ENCODE data around the gene SCT. TPM values are rescaled to one million over a fixed set of nuclear protein-coding genes. Genes with fewer than 3 reads are reported as not detected.

SCT gene
- polyA plus RNA-seq, 2 donors = not detected

DNA sequence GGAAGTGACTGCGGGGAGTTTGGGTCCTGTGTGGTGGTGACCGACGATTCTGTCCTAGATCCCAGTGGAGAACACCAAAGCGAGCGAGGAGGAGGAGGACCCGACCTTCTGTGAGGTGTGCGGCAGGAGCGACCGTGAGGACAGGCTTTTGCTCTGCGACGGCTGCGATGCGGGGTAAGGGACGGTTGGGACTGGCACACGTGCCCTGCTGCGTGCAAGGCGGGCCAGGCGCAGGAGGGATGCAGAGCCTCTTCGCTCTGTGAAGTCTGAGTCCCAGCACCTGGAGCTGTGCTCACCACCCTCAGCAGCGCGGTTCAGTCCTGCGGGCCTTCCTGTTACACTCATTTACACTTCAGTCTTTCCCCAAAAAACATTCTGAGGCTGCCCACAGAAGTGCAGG is 34.5 kb downstream of the SCT start:
- Histone ChIP-seq H3K36me3 (ENCODE audit: control insufficient read depth in 2 of 2, insufficient read depth in 2 of 2, low read length in 1 of 2) (peaks cover 23 to 64% of the 10 kb centered on the region in 2 donors), H3K27me3 (ENCODE audit: control insufficient read depth in 1 of 2, insufficient read depth in 2 of 2, low read length in 2 of 2) (no peaks in the 10 kb centered on the region), H3K27ac (ENCODE audit: low read depth in 2 of 2, low read length in 1 of 2) (no peak overlapping the region), H3K4me1 (ENCODE audit: control insufficient read depth in 2 of 2, insufficient read depth in 2 of 2, low read length in 1 of 2) (no peaks in the 10 kb centered on the region), H3K9me3 (ENCODE audit: control insufficient read depth in 2 of 2, insufficient read depth in 1 of 2, low read depth in 1 of 2, low read length in 1 of 2) (no peaks in the 10 kb centered on the region), H3K4me3 (ENCODE audit: low read depth in 1 of 2, low read length in 2 of 2) (no peak overlapping the region)
- 96% methylated on average over 22 of the region's 22 CpGs for WGBS, 2 donors

DNA sequence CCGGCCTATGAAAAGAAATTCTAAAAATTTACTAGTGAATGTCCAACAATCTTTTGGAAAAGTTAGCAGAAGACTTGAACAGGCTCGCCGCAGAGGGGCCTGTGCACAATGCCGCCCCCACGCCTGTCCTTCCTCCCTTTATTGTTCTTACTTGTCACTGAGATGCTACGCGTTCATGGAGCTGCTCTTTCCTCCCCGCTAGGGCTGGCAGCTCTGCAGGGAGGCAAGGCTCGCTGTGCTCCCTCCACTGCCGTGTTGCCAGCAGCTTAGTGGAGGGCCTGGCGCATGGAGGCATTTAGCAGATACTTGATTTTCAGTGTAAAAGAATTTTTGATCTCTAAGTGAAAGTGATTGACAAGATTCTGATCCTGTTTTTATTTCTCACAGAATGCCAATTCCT is 36.0 kb downstream of the SCT start:
- 83 to 88% methylated on average over 11 of the region's 11 CpGs for WGBS, 2 donors
- Histone ChIP-seq H3K27ac (ENCODE audit: low read depth in 2 of 2, low read length in 1 of 2) (no peak overlapping the region), H3K9me3 (ENCODE audit: control insufficient read depth in 2 of 2, insufficient read depth in 1 of 2, low read depth in 1 of 2, low read length in 1 of 2) (no peaks in the 10 kb centered on the region), H3K4me1 (ENCODE audit: control insufficient read depth in 2 of 2, insufficient read depth in 2 of 2, low read length in 1 of 2) (no peaks in the 10 kb centered on the region), H3K36me3 (ENCODE audit: control insufficient read depth in 2 of 2, insufficient read depth in 2 of 2, low read length in 1 of 2) (peaks cover 27 to 65% of the 10 kb centered on the region in 2 donors), H3K27me3 (ENCODE audit: control insufficient read depth in 1 of 2, insufficient read depth in 2 of 2, low read length in 2 of 2) (no peaks in the 10 kb centered on the region), H3K4me3 (ENCODE audit: low read depth in 1 of 2, low read length in 2 of 2) (no peak overlapping the region)

GRCh38 chr11:589798-590197 is 37.2 kb downstream of the SCT start:
- peaks cover 27 to 59% of the 10 kb centered on the region in 2 donors for H3K36me3 ChIP-seq (ENCODE audit: control insufficient read depth in 2 of 2, insufficient read depth in 2 of 2, low read length in 1 of 2)
- whole genome bisulfite sequencing, 2 donors = 95 to 96% methylated on average over 26 of the region's 26 CpGs
- no peak overlapping the region for H3K27ac ChIP-seq (ENCODE audit: low read depth in 2 of 2, low read length in 1 of 2)
- no peaks in the 10 kb centered on the region for H3K27me3 ChIP-seq (ENCODE audit: control insufficient read depth in 1 of 2, insufficient read depth in 2 of 2, low read length in 2 of 2)
- no peaks in the 10 kb centered on the region for H3K9me3 ChIP-seq (ENCODE audit: control insufficient read depth in 2 of 2, insufficient read depth in 1 of 2, low read depth in 1 of 2, low read length in 1 of 2)
- no peak overlapping the region for H3K4me3 ChIP-seq (ENCODE audit: low read depth in 1 of 2, low read length in 2 of 2)
- H3K4me1 ChIP-seq (ENCODE audit: control insufficient read depth in 2 of 2, insufficient read depth in 2 of 2, low read length in 1 of 2) = no peaks in the 10 kb centered on the region

GRCh38 chr11:587978-588380 is 39.0 kb downstream of the SCT start:
- Histone ChIP-seq H3K4me1 (ENCODE audit: control insufficient read depth in 2 of 2, insufficient read depth in 2 of 2, low read length in 1 of 2) (peaks cover 0 to 2% of the 10 kb centered on the region in 2 donors), H3K4me3 (ENCODE audit: low read depth in 1 of 2, low read length in 2 of 2) (no peak overlapping the region), H3K27me3 (ENCODE audit: control insufficient read depth in 1 of 2, insufficient read depth in 2 of 2, low read length in 2 of 2) (no peaks in the 10 kb centered on the region), H3K9me3 (ENCODE audit: control insufficient read depth in 2 of 2, insufficient read depth in 1 of 2, low read depth in 1 of 2, low read length in 1 of 2) (no peaks in the 10 kb centered on the region), H3K36me3 (ENCODE audit: control insufficient read depth in 2 of 2, insufficient read depth in 2 of 2, low read length in 1 of 2) (peaks cover 19 to 54% of the 10 kb centered on the region in 2 donors), H3K27ac (ENCODE audit: low read depth in 2 of 2, low read length in 1 of 2) (peak overlapping the region; percentile 27 to 61)
- 60 to 70% methylated on average over 6 of the region's 6 CpGs for WGBS, 2 donors

- Histone ChIP-seq H3K4me3 (ENCODE audit: low read depth in 1 of 2, low read length in 2 of 2) (no peak overlapping the region), H3K36me3 (ENCODE audit: control insufficient read depth in 2 of 2, insufficient read depth in 2 of 2, low read length in 1 of 2) (peaks cover 14 to 49% of the 10 kb centered on the region in 2 donors), H3K27ac (ENCODE audit: low read depth in 2 of 2, low read length in 1 of 2) (peak overlapping the region; percentile 3 to 33), H3K4me1 (ENCODE audit: control insufficient read depth in 2 of 2, insufficient read depth in 2 of 2, low read length in 1 of 2) (peaks cover 0 to 2% of the 10 kb centered on the region in 2 donors), H3K27me3 (ENCODE audit: control insufficient read depth in 1 of 2, insufficient read depth in 2 of 2, low read length in 2 of 2) (no peaks in the 10 kb centered on the region), H3K9me3 (ENCODE audit: control insufficient read depth in 2 of 2, insufficient read depth in 1 of 2, low read depth in 1 of 2, low read length in 1 of 2) (no peaks in the 10 kb centered on the region)
- 77 to 83% methylated on average over 8 of the region's 8 CpGs for WGBS, 2 donors
These were observed 39.4 kb downstream of the SCT start for GRCh38 chr11:587546-587945.

DNA sequence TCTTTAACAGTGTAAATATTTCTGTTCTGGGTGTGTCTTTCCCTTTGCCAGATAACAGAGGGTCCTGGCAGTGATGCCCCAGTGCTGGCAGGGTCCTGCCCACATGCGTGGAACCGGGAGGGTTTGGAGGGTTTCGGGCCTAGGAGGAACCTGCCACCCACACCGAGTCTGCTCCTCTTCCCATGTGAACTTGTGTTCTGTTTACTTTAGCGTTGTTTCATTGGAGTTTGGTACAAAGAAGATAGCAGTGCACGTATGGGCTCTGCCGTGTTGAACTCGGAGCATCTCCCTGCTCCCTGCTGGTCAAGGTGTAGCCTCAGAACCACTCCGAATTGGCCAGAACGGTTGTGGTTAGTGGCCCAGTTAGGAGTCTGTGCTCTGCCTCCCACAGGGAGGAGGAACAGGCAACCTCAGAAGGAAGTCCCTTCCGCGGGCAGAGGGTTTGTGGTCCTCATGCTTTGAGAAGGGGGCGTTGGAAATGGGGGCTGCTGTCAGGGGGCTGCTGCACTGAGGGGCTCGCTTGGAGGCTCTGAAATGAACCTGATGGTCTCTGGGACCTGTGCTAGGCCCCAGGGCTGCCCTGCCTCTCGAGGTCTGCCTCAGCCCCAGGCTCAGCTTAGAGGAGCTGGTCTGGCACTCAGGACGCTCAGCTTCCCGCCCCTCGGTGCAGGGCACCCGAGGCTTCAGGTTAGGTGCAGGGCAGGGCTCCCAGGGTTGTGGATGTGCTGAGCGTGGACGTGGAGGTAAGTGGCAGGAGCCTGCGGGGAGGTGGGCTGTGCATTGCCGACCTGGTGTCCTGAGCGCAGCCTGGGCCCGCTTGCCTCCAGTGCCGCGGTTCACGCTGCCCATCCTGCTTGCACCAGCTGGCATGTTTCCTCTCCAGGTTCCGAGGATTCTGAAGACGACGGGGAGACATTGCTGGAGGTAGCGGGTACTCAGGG is 40.3 kb downstream of the SCT start:
- peaks cover 14 to 48% of the 10 kb centered on the region in 2 donors for H3K36me3 ChIP-seq (ENCODE audit: control insufficient read depth in 2 of 2, insufficient read depth in 2 of 2, low read length in 1 of 2)
- no peaks in the 10 kb centered on the region for H3K27me3 ChIP-seq (ENCODE audit: control insufficient read depth in 1 of 2, insufficient read depth in 2 of 2, low read length in 2 of 2)
- no peak overlapping the region for H3K4me3 ChIP-seq (ENCODE audit: low read depth in 1 of 2, low read length in 2 of 2)
- 86 to 88% methylated on average over 32 of the region's 32 CpGs for WGBS, 2 donors
- H3K4me1 ChIP-seq (ENCODE audit: control insufficient read depth in 2 of 2, insufficient read depth in 2 of 2, low read length in 1 of 2) = peaks cover 0 to 2% of the 10 kb centered on the region in 2 donors
- H3K27ac ChIP-seq (ENCODE audit: low read depth in 2 of 2, low read length in 1 of 2) = peak overlapping the region in 1 of 2 donors; percentile 33
- H3K9me3 ChIP-seq (ENCODE audit: control insufficient read depth in 2 of 2, insufficient read depth in 1 of 2, low read depth in 1 of 2, low read length in 1 of 2) = no peaks in the 10 kb centered on the region

DNA sequence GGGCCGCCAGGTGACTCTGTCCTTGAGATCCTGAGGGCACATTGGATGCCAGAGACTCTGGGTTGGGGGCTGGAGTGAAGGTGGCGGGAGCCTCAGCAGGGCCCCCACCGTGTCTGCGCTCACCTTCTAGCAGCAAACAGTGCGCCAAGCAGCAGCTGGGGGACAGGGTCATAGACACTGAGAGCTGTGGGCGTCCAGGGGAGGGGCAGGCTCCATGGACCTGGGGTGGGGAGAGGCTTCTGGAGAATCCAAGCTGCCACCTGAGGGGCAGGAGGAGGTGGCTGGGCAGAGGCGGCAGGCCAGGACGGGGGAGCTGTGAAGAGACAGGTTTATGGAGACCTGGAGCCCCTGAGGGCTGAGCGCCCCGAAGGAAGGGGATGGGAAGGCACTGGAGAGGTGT is 42.7 kb downstream of the SCT start:
- WGBS, 2 donors = 97% methylated on average over 10 of the region's 10 CpGs
- peaks cover 14 to 37% of the 10 kb centered on the region in 2 donors for H3K36me3 ChIP-seq (ENCODE audit: control insufficient read depth in 2 of 2, insufficient read depth in 2 of 2, low read length in 1 of 2)
- no peak overlapping the region for H3K27ac ChIP-seq (ENCODE audit: low read depth in 2 of 2, low read length in 1 of 2)
- H3K27me3 ChIP-seq (ENCODE audit: control insufficient read depth in 1 of 2, insufficient read depth in 2 of 2, low read length in 2 of 2) = no peaks in the 10 kb centered on the region
- H3K9me3 ChIP-seq (ENCODE audit: control insufficient read depth in 2 of 2, insufficient read depth in 1 of 2, low read depth in 1 of 2, low read length in 1 of 2) = no peaks in the 10 kb centered on the region
- no peak overlapping the region for H3K4me3 ChIP-seq (ENCODE audit: low read depth in 1 of 2, low read length in 2 of 2)
- H3K4me1 ChIP-seq (ENCODE audit: control insufficient read depth in 2 of 2, insufficient read depth in 2 of 2, low read length in 1 of 2) = peaks cover 2 to 10% of the 10 kb centered on the region in 2 donors

DNA sequence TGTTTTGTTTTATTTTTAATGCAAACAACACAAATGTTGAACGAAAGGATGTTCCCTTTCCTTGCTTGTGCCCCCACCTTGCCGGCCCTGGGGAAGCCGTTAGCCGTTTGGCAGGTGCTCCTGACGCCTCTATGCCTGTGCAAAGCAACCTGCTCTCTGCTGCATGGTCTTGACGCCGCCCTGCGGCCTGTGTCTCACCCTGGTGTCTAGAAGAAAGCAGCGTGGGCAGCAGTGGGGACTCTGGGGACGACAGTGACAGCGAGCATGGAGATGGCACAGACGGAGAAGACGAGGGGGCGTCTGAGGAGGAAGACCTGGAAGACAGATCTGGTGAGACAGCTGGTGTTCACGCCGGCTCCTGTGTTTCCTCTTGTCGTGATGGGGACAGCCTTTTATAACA is 45.2 kb downstream of the SCT start:
- 82 to 84% methylated on average over 17 of the region's 17 CpGs for WGBS, 2 donors
- Histone ChIP-seq H3K4me3 (ENCODE audit: low read depth in 1 of 2, low read length in 2 of 2) (no peak overlapping the region), H3K9me3 (ENCODE audit: control insufficient read depth in 2 of 2, insufficient read depth in 1 of 2, low read depth in 1 of 2, low read length in 1 of 2) (no peaks in the 10 kb centered on the region), H3K36me3 (ENCODE audit: control insufficient read depth in 2 of 2, insufficient read depth in 2 of 2, low read length in 1 of 2) (peaks cover 4 to 25% of the 10 kb centered on the region in 2 donors), H3K27me3 (ENCODE audit: control insufficient read depth in 1 of 2, insufficient read depth in 2 of 2, low read length in 2 of 2) (no peaks in the 10 kb centered on the region), H3K27ac (ENCODE audit: low read depth in 2 of 2, low read length in 1 of 2) (no peak overlapping the region), H3K4me1 (ENCODE audit: control insufficient read depth in 2 of 2, insufficient read depth in 2 of 2, low read length in 1 of 2) (peaks cover 12 to 25% of the 10 kb centered on the region in 2 donors)

- Histone ChIP-seq H3K27me3 (ENCODE audit: control insufficient read depth in 1 of 2, insufficient read depth in 2 of 2, low read length in 2 of 2) (no peaks in the 10 kb centered on the region), H3K4me1 (ENCODE audit: control insufficient read depth in 2 of 2, insufficient read depth in 2 of 2, low read length in 1 of 2) (peaks cover 12 to 25% of the 10 kb centered on the region in 2 donors), H3K4me3 (ENCODE audit: low read depth in 1 of 2, low read length in 2 of 2) (no peak overlapping the region), H3K27ac (ENCODE audit: low read depth in 2 of 2, low read length in 1 of 2) (no peak overlapping the region), H3K36me3 (ENCODE audit: control insufficient read depth in 2 of 2, insufficient read depth in 2 of 2, low read length in 1 of 2) (peaks cover 4 to 21% of the 10 kb centered on the region in 2 donors), H3K9me3 (ENCODE audit: control insufficient read depth in 2 of 2, insufficient read depth in 1 of 2, low read depth in 1 of 2, low read length in 1 of 2) (no peaks in the 10 kb centered on the region)
- WGBS, 2 donors = 80 to 83% methylated on average over 14 of the region's 14 CpGs
These were observed 45.6 kb downstream of the SCT start for GRCh38 chr11:581342-581741.
